DOHH2 (cell line): ENCODE measurements around the gene FABP7.

ENCODE experiments used
- EZH2phosphoT487 ChIP-seq: fragments of 200-600 bp; sonication (generic); IDR thresholded peaks from 2 replicates; pipeline ENCODE4 v1.6.1; 2017; ENCODE audit warnings: borderline replicate concordance, mild to moderate bottlenecking, antibody characterized with exemption, low read length, moderate library complexity, mixed read lengths
- TF ChIP-seq, protein P1 (sequence below): fragments of 200-600 bp; sonication (generic); IDR thresholded peaks from one replicate; pipeline ENCODE4 v1.5.1; 2014; ENCODE audit warnings: antibody characterized with exemption, mild to moderate bottlenecking, low read depth, low read length; ENCODE audit not compliant: poor library complexity, severe bottlenecking

DNA sequence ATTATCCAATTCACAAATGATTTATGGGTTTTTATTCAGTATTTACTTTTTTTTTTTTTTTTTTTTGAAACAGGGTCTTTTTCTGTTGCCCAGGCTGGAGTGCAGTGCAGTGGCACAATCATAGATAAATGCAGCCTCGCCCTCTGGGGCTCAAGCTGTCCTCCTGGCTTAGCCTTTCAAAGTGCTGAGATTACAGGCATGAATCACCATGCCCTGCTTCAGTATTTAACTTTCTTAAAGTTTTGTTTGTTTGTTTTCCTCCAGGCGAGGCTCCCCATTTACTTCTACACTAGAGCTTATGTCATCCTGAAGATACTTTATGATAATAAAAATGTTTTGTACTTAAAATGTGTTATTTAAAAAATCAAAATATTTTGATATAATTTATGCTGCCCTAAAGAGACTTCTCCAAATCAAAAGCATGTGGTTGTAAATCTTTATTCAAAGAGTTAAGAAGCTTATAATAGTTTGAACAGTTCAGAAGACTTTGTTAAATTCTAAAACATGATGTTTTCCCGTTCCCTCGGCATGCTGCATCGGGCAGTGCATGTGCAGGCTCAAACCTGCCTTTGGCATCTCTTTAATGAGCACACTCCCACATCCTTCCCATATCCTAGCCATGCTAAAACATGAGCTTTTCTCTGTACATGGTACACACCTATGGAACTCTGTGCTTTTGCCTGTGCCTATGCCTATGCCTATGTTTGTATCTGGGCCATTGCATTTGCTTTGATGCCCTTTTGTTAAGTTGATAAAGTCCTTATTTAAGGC lies 20.6 kb downstream of the FABP7 start:
- TF ChIP-seq, protein P1, sequence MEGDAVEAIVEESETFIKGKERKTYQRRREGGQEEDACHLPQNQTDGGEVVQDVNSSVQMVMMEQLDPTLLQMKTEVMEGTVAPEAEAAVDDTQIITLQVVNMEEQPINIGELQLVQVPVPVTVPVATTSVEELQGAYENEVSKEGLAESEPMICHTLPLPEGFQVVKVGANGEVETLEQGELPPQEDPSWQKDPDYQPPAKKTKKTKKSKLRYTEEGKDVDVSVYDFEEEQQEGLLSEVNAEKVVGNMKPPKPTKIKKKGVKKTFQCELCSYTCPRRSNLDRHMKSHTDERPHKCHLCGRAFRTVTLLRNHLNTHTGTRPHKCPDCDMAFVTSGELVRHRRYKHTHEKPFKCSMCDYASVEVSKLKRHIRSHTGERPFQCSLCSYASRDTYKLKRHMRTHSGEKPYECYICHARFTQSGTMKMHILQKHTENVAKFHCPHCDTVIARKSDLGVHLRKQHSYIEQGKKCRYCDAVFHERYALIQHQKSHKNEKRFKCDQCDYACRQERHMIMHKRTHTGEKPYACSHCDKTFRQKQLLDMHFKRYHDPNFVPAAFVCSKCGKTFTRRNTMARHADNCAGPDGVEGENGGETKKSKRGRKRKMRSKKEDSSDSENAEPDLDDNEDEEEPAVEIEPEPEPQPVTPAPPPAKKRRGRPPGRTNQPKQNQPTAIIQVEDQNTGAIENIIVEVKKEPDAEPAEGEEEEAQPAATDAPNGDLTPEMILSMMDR, result no peak
- TF ChIP-seq EZH2phosphoT487, result no peak
